Measurements from ENCODE around the gene PANK2. TPM values are rescaled to one million over a fixed set of nuclear protein-coding genes. Genes with fewer than 3 reads are reported as not detected.

PANK2 gene
- polyA plus RNA-seq, 1 experiment = 32.2 TPM

DNA sequence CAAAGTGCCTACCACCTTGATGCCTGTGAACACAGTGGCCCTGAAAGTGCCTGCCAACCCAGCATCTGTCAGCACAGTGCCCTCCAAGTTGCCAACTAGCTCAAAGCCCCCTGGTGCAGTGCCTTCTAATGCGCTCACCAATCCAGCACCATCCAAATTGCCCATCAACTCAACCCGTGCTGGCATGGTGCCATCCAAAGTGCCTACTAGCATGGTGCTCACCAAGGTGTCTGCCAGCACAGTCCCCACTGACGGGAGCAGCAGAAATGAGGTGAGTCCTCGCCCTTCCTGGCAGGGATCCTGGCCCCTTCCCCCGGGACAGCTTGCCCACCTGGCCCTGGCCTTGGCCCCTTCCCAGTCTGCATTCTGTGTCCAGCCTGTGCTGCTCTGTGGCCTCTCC is 24.7 kb upstream of the PANK2 start:
- Histone ChIP-seq H3K27me3 (ENCODE audit: control insufficient read depth, insufficient read depth, low read length) (no peaks in the 10 kb centered on the region), H3K27ac (ENCODE audit: low read depth, low read length) (no peak overlapping the region), H3K4me3 (ENCODE audit: low read depth, low read length) (no peak overlapping the region), H3K9me3 (ENCODE audit: control insufficient read depth, insufficient read depth, low read length) (peaks cover 6% of the 10 kb centered on the region)
- TF ChIP-seq CTCF (IDR thresholded peaks at IDR 0.05; ENCODE audit: low read depth, low read length) = no peak
- POLR2A ChIA-PET = no interaction called here
- CTCF ChIA-PET = no interaction called here
- DNase-seq (ENCODE audit: low read depth, low spot score) = no peak

DNA sequence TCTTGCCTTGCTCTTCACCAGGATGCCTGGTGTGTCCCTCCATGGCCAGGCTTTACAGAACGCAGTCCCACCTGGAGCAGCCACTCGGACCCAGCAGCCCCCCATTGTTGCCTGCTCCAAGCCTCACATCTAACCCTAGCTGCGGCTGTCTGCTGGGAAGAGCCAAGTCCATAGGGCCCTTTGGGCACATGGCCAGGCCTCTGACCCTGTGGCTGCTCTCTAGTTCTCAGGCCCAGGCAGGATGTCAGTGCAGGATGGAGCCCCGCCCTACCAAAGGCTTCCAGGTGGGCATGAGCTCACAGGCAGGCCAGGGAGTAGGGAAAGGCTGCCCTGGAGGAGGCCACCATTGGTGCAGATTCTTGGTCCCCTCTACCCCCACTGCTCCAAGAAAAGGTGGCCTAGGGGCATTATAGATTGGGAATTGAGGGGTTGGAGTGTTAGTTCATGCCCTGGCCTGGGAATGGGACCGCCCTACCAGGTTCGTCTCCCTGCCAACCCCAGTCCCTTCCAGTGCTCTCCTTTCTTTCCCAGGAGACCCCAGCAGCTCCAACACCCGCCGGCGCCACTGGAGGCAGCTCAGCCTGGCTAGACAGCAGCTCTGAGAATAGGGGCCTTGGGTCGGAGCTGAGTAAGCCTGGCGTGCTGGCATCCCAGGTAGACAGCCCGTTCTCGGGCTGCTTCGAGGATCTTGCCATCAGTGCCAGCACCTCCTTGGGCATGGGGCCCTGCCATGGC is 23.9 kb upstream of the PANK2 start:
- no peak overlapping the region for H3K4me3 ChIP-seq (ENCODE audit: low read depth, low read length)
- CTCF ChIA-PET = no interaction called here
- H3K27ac ChIP-seq (ENCODE audit: low read depth, low read length) = no peak overlapping the region
- POLR2A ChIA-PET = interaction anchor here (0.6 kb wide), 1 partner anchor 11 kb away, joined by 3 read pairs; no protein-coding TSS in a partner anchor
- H3K27me3 ChIP-seq (ENCODE audit: control insufficient read depth, insufficient read depth, low read length) = no peaks in the 10 kb centered on the region
- no peak for TF ChIP-seq CTCF (IDR thresholded peaks at IDR 0.05; ENCODE audit: low read depth, low read length)
- H3K9me3 ChIP-seq (ENCODE audit: control insufficient read depth, insufficient read depth, low read length) = peaks cover 6% of the 10 kb centered on the region
- DNase-seq (ENCODE audit: low read depth, low spot score) = no peak

DNA sequence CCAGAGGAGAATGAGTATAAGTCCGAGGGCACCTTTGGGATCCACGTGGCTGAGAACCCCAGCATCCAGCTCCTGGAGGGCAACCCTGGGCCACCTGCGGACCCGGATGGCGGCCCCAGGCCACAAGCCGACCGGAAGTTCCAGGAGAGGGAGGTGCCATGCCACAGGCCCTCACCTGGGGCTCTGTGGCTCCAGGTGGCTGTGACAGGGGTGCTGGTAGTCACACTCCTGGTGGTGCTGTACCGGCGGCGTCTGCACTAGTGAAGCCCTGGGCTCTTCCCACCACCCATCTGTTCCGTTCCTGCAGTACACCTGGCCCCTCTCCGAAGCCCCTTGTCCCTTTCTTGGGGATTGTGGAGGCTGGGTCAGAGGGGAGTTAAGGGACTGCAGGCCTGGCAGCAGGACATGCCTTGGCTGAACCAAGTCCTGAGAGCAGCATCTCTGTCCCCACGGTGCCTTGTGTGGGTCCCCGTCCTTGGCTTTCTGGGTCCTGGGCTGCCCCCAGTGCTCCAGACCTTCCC is 23.2 kb upstream of the PANK2 start:
- ChIA-PET CTCF (interaction anchor here (2.4 kb wide), 1 partner anchor 11 kb away, joined by 7 read pairs; no protein-coding TSS in a partner anchor), POLR2A (no interaction called here)
- TF ChIP-seq CTCF (IDR thresholded peaks at IDR 0.05; ENCODE audit: low read depth, low read length) = no peak
- Histone ChIP-seq H3K27me3 (ENCODE audit: control insufficient read depth, insufficient read depth, low read length) (no peaks in the 10 kb centered on the region), H3K9me3 (ENCODE audit: control insufficient read depth, insufficient read depth, low read length) (peaks cover 6% of the 10 kb centered on the region), H3K4me3 (ENCODE audit: low read depth, low read length) (no peak overlapping the region), H3K27ac (ENCODE audit: low read depth, low read length) (no peak overlapping the region)
- DNase-seq (ENCODE audit: low read depth, low spot score) = no peak

- Histone ChIP-seq H3K27me3 (ENCODE audit: control insufficient read depth, insufficient read depth, low read length) (no peaks in the 10 kb centered on the region), H3K4me3 (ENCODE audit: low read depth, low read length) (no peak overlapping the region), H3K27ac (ENCODE audit: low read depth, low read length) (no peak overlapping the region), H3K9me3 (ENCODE audit: control insufficient read depth, insufficient read depth, low read length) (peaks cover 6% of the 10 kb centered on the region)
- DNase-seq (ENCODE audit: low read depth, low spot score) = no peak
- POLR2A ChIA-PET = interaction anchor here (1.2 kb wide), 1 partner anchor 9 kb away, joined by 3 read pairs; no protein-coding TSS in a partner anchor
- TF ChIP-seq CTCF (IDR thresholded peaks at IDR 0.05; ENCODE audit: low read depth, low read length) = no peak
- CTCF ChIA-PET = interaction anchor here (0.5 to 2.4 kb wide), 2 partner anchors 11 to 225 kb away, joined by 3 to 7 read pairs; no protein-coding TSS in a partner anchor
These were observed 22.7 kb upstream of the PANK2 start for GRCh38 chr20:3866464-3866863.

- no peak overlapping the region for H3K4me3 ChIP-seq (ENCODE audit: low read depth, low read length)
- POLR2A ChIA-PET = interaction anchor here (0.6 to 1.2 kb wide), 3 partner anchors 8 to 12 kb away, joined by 3 to 4 read pairs (median 4); no protein-coding TSS in a partner anchor
- no peak for TF ChIP-seq CTCF (IDR thresholded peaks at IDR 0.05; ENCODE audit: low read depth, low read length)
- CTCF ChIA-PET = interaction anchor here (2.4 kb wide), 1 partner anchor 12 kb away, joined by 7 read pairs; no protein-coding TSS in a partner anchor
- H3K9me3 ChIP-seq (ENCODE audit: control insufficient read depth, insufficient read depth, low read length) = no peaks in the 10 kb centered on the region
- DNase-seq (ENCODE audit: low read depth, low spot score) = no peak
- no peaks in the 10 kb centered on the region for H3K27me3 ChIP-seq (ENCODE audit: control insufficient read depth, insufficient read depth, low read length)
- no peak overlapping the region for H3K27ac ChIP-seq (ENCODE audit: low read depth, low read length)
These were observed 21.4 kb upstream of the PANK2 start for GRCh38 chr20:3867802-3868201.

Measured in AG04450 (cell line).